Sigmoid colon (tissue), 7 donors: ENCODE results near the gene CDCA4. TPM values are rescaled to one million over a fixed set of nuclear protein-coding genes. Genes with fewer than 3 reads are reported as not detected.
A peak's percentile ranks its signal among the peaks of the same experiment; 100 is the strongest.

Experiments
- DNase-seq: peaks from one replicate; pipeline ENCODE4 v3.0.0-alpha.2; 2019
- H3K27ac ChIP-seq, 4 donors: fragments of 200-600 bp; sonication (generic); one replicate each; pipeline ENCODE4 v1.5.1; 2016 to 2019; ENCODE audit warnings: mild to moderate bottlenecking in 1 of 4
- H3K27me3 ChIP-seq, 3 donors: fragments of 200-600 bp; sonication (generic); one replicate each; pipeline ENCODE4 v1.5.1; 2019; ENCODE audit warnings: mild to moderate bottlenecking in 1 of 3
- H3K36me3 ChIP-seq, 4 donors: fragments of 200-600 bp; sonication (generic); one replicate each; pipeline ENCODE4 v1.5.1; 2016 to 2019
- H3K4me1 ChIP-seq, 4 donors: fragments of 200-600 bp; sonication (generic); one replicate each; pipeline ENCODE4 v1.5.1; 2017 to 2019
- H3K4me3 ChIP-seq, 4 donors: fragments of 200-600 bp; sonication (generic); one replicate each; pipeline ENCODE4 v1.5.1; 2017 to 2019; ENCODE audit warnings: mild to moderate bottlenecking in 2 of 4, moderate library complexity in 1 of 4
- H3K9me3 ChIP-seq, 4 donors: fragments of 200-600 bp in 3 of 4; sonication (generic) in 3 of 4; one replicate each; pipeline versions ENCODE4 v1.5.1 to v1.6.1; 2013 to 2019
- CTCF ChIP-seq, 4 experiments: fragments of 450-650 bp in 3 of 4; fragments of 200-600 bp in 1 of 4; IDR thresholded peaks; one replicate each; pipeline ENCODE4 v1.5.1; 2016 to 2019; ENCODE audit warnings: antibody characterized with exemption in 4 of 4, mild to moderate bottlenecking in 3 of 4, moderate library complexity in 2 of 4
- EP300 ChIP-seq, 4 donors: sonication (generic); formaldehyde crosslinking; IDR thresholded peaks; one replicate each; pipeline ENCODE4 v1.6.1; 2017; ENCODE audit warnings: antibody characterized with exemption in 4 of 4
- POLR2A ChIP-seq, 2 donors: fragments of 450-650 bp; IDR thresholded peaks; one replicate each; pipeline ENCODE4 v1.6.1; 2016; ENCODE audit warnings: antibody characterized with exemption in 2 of 2, mild to moderate bottlenecking in 2 of 2, moderate library complexity in 2 of 2
- POLR2AphosphoS5 ChIP-seq, 4 donors: sonication (generic); formaldehyde crosslinking; IDR thresholded peaks; one replicate each; pipeline ENCODE4 v1.6.1; 2017; ENCODE audit warnings: antibody characterized with exemption in 4 of 4
- WGBS, 2 donors: extraction: QIAGEN DNeasy Blood & Tissue Kit; methylation state at CpG; one replicate each; pipeline ENCODE4 v1.1.7; 2013; 5-methylcytosine and 5-hydroxymethylcytosine counted together
- intact Hi-C: fragments of 100-400 bp; cut with DNase I; formaldehyde crosslinking; loops from one replicate; pipeline ENCODE4 v1.15.1; 2023
- polyA plus RNA-seq, 3 donors: library from polyadenylated mRNA; stranded (reverse); fragments of 200-250 nt; gene quantifications; one replicate each; pipeline ENCODE4 v1.2.3, GENCODE V29; 2013
- total RNA-seq, 4 donors: library from RNA; depleted of rRNA; stranded (reverse); fragments of >200 nt; gene quantifications; one replicate each; pipeline ENCODE4 v1.1.0, GENCODE V29; 2016
- donor health status: healthy with polysubstance abuse.
- donor health status: Bipolar disorder and iron deficiency.
- donor health status: healthy.

CDCA4 gene
- 1 to 10 TPM; 5.0 to 7.6 (median 5.6) TPM for total RNA-seq
- polyA plus RNA-seq = 10 to 100 TPM in 1 of 3 donors, 1 to 10 TPM in 2; 2.4 to 11.3 (median 3.9) TPM

DNA sequence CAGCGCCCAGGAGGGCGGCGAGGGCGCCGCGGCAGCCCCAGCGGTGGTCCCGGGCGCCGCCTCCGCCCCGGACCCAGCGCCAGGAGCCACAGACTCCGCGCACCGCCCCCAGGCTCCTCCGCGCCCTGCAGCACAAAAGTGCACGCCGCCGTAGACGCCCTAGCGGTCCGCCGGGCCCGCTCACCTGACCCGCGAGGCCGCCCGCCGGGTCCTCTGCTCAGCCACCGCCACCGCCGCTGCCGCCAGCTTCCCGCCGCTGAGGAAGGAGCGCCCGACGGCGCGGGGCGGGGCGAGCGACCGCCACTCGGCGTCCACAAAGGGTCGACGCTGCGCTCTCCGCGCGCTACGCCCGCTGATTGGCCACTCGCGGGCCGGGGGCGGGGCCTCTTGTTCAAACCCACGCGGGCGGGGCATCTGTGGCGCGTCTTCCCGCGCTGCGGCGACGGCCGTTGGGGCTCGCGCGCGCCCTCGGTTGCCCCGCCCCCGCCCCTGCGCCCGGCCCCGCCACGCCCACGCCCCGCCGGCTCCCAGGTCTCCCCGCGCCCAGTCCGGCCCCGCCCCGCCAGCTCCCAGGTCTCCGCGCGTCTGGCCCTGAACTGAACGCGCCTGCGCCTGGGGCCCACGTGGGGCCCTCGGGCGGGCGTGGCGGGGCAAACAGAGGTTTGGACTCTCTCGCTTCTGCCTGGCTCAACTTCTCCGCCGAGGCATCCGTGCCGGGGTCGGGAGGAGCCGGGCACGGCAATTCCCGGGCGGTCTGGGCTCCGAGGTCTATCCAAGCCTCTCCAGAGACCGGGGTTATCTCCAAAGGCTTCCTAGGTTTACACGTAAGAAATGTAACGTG lies at the start of gene CDCA4:
CDCA4 (minus strand) TSS at position 269 of the 841 bp plus-strand sequence. CDS start 9,154 bp downstream, outside the sequence.
- Histone ChIP-seq H3K36me3 (no peaks in the 10 kb centered on the region), H3K9me3 (no peaks in the 10 kb centered on the region), H3K27me3 (no peaks in the 10 kb centered on the region), H3K27ac (peak within 1 kb of the TSS; percentile 82 to 88 (median 86)), H3K4me1 (peaks cover 0 to 37% (median 33%) of the 10 kb centered on the region in 4 donors), H3K4me3 (peak within 1 kb of the TSS; percentile 69 to 96 (median 86))
- WGBS, 2 donors = 1% methylated on average over 115 of the region's 115 CpGs
- TF ChIP-seq POLR2AphosphoS5 (IDR thresholded peaks at IDR 0.05) (peak; percentile 89 to 97 (median 93)), EP300 (IDR thresholded peaks at IDR 0.05) (peak in 1 of 4 donors; percentile 50), CTCF (IDR thresholded peaks at IDR 0.05) (no peak), POLR2A (IDR thresholded peaks at IDR 0.05) (peak; percentile 80 to 84)
- intact Hi-C loops = loop anchor here (1.0 to 2.0 kb wide), 2 partner anchors 42 to 53 kb away; partner anchors contain the start of gene AHNAK2
- DNase-seq = peak; percentile 98

- intact Hi-C loops = no loop called here
- peaks cover 17 to 86% (median 43%) of the 10 kb centered on the region in 3 donors for H3K27me3 ChIP-seq
- TF ChIP-seq EP300 (IDR thresholded peaks at IDR 0.05) (peak in 1 of 4 donors; percentile 5), CTCF (IDR thresholded peaks at IDR 0.05) (no peak)
- 64 to 66% methylated on average over 20 of the region's 20 CpGs for WGBS, 2 donors
- H3K36me3 ChIP-seq = no peaks in the 10 kb centered on the region
- peak overlapping the region in 2 of 4 donors; percentile 2 to 37 for H3K27ac ChIP-seq
- DNase-seq = peak; percentile 74
- H3K4me1 ChIP-seq = no peaks in the 10 kb centered on the region
- no peak overlapping the region for H3K4me3 ChIP-seq
- H3K9me3 ChIP-seq = no peaks in the 10 kb centered on the region
These were observed 49.2 kb upstream of the CDCA4 start for GRCh38 chr14:105069871-105070759.

DNA sequence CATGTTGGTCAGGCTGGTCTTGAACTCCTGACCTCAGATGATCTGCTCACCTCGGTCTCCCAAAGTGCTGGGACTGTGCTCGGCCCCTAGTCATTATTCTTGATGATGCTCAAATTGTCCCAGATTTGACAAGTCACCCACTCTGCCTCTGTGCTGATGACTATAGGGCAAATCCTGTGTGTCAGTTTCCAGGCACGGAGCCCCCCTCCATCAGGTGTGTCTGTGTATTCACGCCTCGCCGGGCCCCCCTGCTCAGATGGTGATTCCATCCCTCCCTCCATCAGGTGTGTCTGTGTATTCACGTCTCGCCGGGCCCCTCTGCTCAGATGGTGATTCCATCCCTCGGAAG lies 48.6 kb upstream of the CDCA4 start:
- no peak for DNase-seq
- 78 to 80% methylated on average over 10 of the region's 10 CpGs for WGBS, 2 donors
- Histone ChIP-seq H3K4me3 (no peak overlapping the region), H3K9me3 (no peaks in the 10 kb centered on the region), H3K27ac (peak overlapping the region in 1 of 4 donors; percentile 2), H3K36me3 (no peaks in the 10 kb centered on the region), H3K27me3 (peaks cover 16 to 82% (median 39%) of the 10 kb centered on the region in 3 donors), H3K4me1 (no peaks in the 10 kb centered on the region)
- TF ChIP-seq EP300 (IDR thresholded peaks at IDR 0.05) (no peak), CTCF (IDR thresholded peaks at IDR 0.05) (no peak), POLR2AphosphoS5 (IDR thresholded peaks at IDR 0.05) (no peak), POLR2A (IDR thresholded peaks at IDR 0.05) (no peak)
- intact Hi-C loops = no loop called here

- no peaks in the 10 kb centered on the region for H3K36me3 ChIP-seq
- H3K27ac ChIP-seq = no peak overlapping the region
- no peak overlapping the region for H3K4me3 ChIP-seq
- H3K4me1 ChIP-seq = no peaks in the 10 kb centered on the region
- no peaks in the 10 kb centered on the region for H3K9me3 ChIP-seq
- intact Hi-C loops = no loop called here
- WGBS, 2 donors = 72 to 74% methylated on average over 13 of the region's 13 CpGs
- peaks cover 13 to 75% (median 32%) of the 10 kb centered on the region in 3 donors for H3K27me3 ChIP-seq
- no peak for DNase-seq
- TF ChIP-seq EP300 (IDR thresholded peaks at IDR 0.05) (no peak), CTCF (IDR thresholded peaks at IDR 0.05) (no peak), POLR2A (IDR thresholded peaks at IDR 0.05) (no peak), POLR2AphosphoS5 (IDR thresholded peaks at IDR 0.05) (no peak)
These were observed 47.9 kb upstream of the CDCA4 start for GRCh38 chr14:105068818-105069217.
